Measurements from ENCODE around the gene PDZD2. TPM values are rescaled to one million over a fixed set of nuclear protein-coding genes. Genes with fewer than 3 reads are reported as not detected.

PDZD2 gene
- total and polyA plus RNA-seq, 2 donors (not counting 3 experiments of a cell fraction or from before 2014, with no cell fraction given) = 0.66 to 6.9 TPM

DNA sequence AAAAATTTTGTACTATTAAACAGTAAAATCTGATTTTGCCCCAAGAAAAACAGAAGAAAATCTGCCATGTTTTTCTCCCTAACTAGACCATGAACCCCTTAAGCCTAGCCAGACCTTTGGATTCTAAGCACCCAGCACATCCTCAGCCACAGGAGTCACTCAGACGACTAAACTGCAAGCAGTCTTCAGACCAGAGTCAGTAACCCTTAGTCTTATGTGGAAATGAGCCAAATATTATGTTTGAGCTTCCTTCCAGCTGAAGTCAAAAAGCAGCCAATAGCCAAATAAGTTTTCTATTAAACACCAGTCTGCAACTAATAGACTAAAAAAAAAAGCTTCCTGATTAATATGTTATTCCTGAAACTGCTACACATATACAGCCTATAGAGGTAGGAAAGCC, 487.8 kb downstream of the PDZD2 start:
- H3K4me1 ChIP-seq (ENCODE audit: control insufficient read depth, extremely low read depth, insufficient read depth, low read length) = no peaks in the 10 kb centered on the region
- dilution Hi-C loops (cut with MboI; ENCODE audit: extremely low pct_ligation_motif_present, low sequenced_read_pairs) = no loop called here
- no peak overlapping the region for H3K4me3 ChIP-seq (replicated peaks in 1 of 3; ENCODE audit: insufficient read depth in 1 of 3, low read depth in 1 of 3, low read length in 3 of 3)
- H3K36me3 ChIP-seq (ENCODE audit: control insufficient read depth in 2 of 2, extremely low read depth in 1 of 2, insufficient read depth in 2 of 2, low read length in 2 of 2) = peaks cover 3 to 13% of the 10 kb centered on the region in 2 experiments
- H3K9ac ChIP-seq (replicated peaks; ENCODE audit: extremely low read depth, insufficient read depth, low read length) = no peak overlapping the region
- no peaks in the 10 kb centered on the region for H3K27me3 ChIP-seq (ENCODE audit: control insufficient read depth in 2 of 2, insufficient read depth in 2 of 2, low read length in 2 of 2)
- BruUV-seq (replicated peaks) = no TSS peak
- FAIRE-seq (no peak), DNase-seq (ENCODE audit: low read depth, low spot score) (no peak)
- no peak overlapping the region for H3K27ac ChIP-seq (ENCODE audit: insufficient read depth, low read depth, low read length)
- CTCF ChIA-PET = interaction anchor here (1.0 to 1.6 kb wide), 4 partner anchors 9 to 17 kb away, joined by 4 to 7 read pairs (median 5); no protein-coding TSS in a partner anchor
- H2AFZ ChIP-seq (ENCODE audit: low read depth, low read length) = no peak overlapping the region
- no peak overlapping the region for H3K4me2 ChIP-seq (ENCODE audit: insufficient read depth, low read length)
- peaks cover 11% of the 10 kb centered on the region for H4K20me1 ChIP-seq (replicated peaks; ENCODE audit: control insufficient read depth, extremely low read depth, insufficient read depth, low read length)
- intact Hi-C loops (cut with micrococcal nuclease) = no loop called here
- POLR2A ChIA-PET = no interaction called here
- H3K79me2 ChIP-seq (ENCODE audit: control insufficient read depth, insufficient read depth, low read length) = peaks cover 61% of the 10 kb centered on the region
- no peaks in the 10 kb centered on the region for H3K9me1 ChIP-seq (replicated peaks; ENCODE audit: control insufficient read depth, extremely low read depth, insufficient read depth, low read length)
- no peak for TF ChIP-seq MYC (IDR thresholded peaks at IDR 0.05; ENCODE audit: low read depth, low read length)
- no peak for TF ChIP-seq POLR2A (IDR thresholded peaks at IDR 0.05; ENCODE audit: low read depth, low read length)
- TF ChIP-seq JUN (IDR thresholded peaks at IDR 0.05; ENCODE audit: borderline replicate concordance, insufficient read depth, insufficient read length, low read depth) = no peak
- TF ChIP-seq, protein P1, sequence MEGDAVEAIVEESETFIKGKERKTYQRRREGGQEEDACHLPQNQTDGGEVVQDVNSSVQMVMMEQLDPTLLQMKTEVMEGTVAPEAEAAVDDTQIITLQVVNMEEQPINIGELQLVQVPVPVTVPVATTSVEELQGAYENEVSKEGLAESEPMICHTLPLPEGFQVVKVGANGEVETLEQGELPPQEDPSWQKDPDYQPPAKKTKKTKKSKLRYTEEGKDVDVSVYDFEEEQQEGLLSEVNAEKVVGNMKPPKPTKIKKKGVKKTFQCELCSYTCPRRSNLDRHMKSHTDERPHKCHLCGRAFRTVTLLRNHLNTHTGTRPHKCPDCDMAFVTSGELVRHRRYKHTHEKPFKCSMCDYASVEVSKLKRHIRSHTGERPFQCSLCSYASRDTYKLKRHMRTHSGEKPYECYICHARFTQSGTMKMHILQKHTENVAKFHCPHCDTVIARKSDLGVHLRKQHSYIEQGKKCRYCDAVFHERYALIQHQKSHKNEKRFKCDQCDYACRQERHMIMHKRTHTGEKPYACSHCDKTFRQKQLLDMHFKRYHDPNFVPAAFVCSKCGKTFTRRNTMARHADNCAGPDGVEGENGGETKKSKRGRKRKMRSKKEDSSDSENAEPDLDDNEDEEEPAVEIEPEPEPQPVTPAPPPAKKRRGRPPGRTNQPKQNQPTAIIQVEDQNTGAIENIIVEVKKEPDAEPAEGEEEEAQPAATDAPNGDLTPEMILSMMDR (IDR thresholded peaks at IDR 0.05; ENCODE audit: extremely low read depth in 1 of 2, insufficient read depth in 1 of 2, low read depth in 1 of 2, low read length in 2 of 2) = no peak
- no peak for TF ChIP-seq FOS (IDR thresholded peaks at IDR 0.05; ENCODE audit: borderline replicate concordance, insufficient read depth, low read length)
- TF ChIP-seq GATA2 (IDR thresholded peaks at IDR 0.05; ENCODE audit: insufficient read depth, insufficient read length, low read depth, low read length) = no peak
- TF ChIP-seq POLR2AphosphoS5 (IDR thresholded peaks at IDR 0.05; ENCODE audit: insufficient read depth, low read depth, low read length) = no peak
- TF ChIP-seq, protein P2, sequence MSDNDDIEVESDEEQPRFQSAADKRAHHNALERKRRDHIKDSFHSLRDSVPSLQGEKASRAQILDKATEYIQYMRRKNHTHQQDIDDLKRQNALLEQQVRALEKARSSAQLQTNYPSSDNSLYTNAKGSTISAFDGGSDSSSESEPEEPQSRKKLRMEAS (IDR thresholded peaks at IDR 0.05; ENCODE audit: insufficient read depth, insufficient read length) = no peak
- TF ChIP-seq EZH2 (IDR thresholded peaks at IDR 0.05; ENCODE audit: borderline replicate concordance, low read depth, low read length, severe bottlenecking) = no peak
- H3K9me3 ChIP-seq (replicated peaks; ENCODE audit: control insufficient read depth, insufficient read depth, low read length) = no peaks in the 10 kb centered on the region

Data from endothelial cell of umbilical vein (primary cell).